ENCODE data around the gene CDC42BPB.
"Not testable (repeated sequence)": the region's sequence is repeated elsewhere in the genome, so short reads cannot be mapped to it uniquely, and the experiment has no call there.

CDC42BPB gene

GRCh38 chr14:103026988-103027387, 30.4 kb downstream of the CDC42BPB start:
- Histone ChIP-seq H3K4me3 (ENCODE audit: low read depth, low read length) (no peak overlapping the region), H3K27ac (no peak overlapping the region), H3K27me3 (replicated peaks) (no peaks in the 10 kb centered on the region), H3K36me3 (replicated peaks) (no peaks in the 10 kb centered on the region)
- no peak for DNase-seq
- in situ Hi-C loops (cut with HindIII; ENCODE audit: low pct_ligation_motif_present, low sequenced_read_pairs) = no loop called here
- no peak for TF ChIP-seq CTCF (IDR thresholded peaks at IDR 0.05; ENCODE audit: low read depth, low read length, missing control alignments)

GRCh38 chr14:103026196-103026595, 31.2 kb downstream of the CDC42BPB start:
- peak; percentile 32 for DNase-seq
- H3K27me3 ChIP-seq (replicated peaks); H3K36me3 ChIP-seq (replicated peaks); in situ Hi-C loops (cut with HindIII; ENCODE audit: low pct_ligation_motif_present, low sequenced_read_pairs); H3K4me3 ChIP-seq (ENCODE audit: low read depth, low read length): not testable (repeated sequence)
- H3K27ac ChIP-seq = peak overlapping the region; percentile 81

- Histone ChIP-seq H3K4me3 (ENCODE audit: low read depth, low read length) (peak overlapping the region; percentile 40), H3K27me3 (replicated peaks) (no peaks in the 10 kb centered on the region), H3K36me3 (replicated peaks) (no peaks in the 10 kb centered on the region), H3K27ac (peak overlapping the region; percentile 81)
- in situ Hi-C loops (cut with HindIII; ENCODE audit: low pct_ligation_motif_present, low sequenced_read_pairs) = no loop called here
- no peak for TF ChIP-seq CTCF (IDR thresholded peaks at IDR 0.05; ENCODE audit: low read depth, low read length, missing control alignments)
- DNase-seq = peak; percentile 79
These were observed 33.4 kb downstream of the CDC42BPB start for GRCh38 chr14:103023881-103024473.

DNA sequence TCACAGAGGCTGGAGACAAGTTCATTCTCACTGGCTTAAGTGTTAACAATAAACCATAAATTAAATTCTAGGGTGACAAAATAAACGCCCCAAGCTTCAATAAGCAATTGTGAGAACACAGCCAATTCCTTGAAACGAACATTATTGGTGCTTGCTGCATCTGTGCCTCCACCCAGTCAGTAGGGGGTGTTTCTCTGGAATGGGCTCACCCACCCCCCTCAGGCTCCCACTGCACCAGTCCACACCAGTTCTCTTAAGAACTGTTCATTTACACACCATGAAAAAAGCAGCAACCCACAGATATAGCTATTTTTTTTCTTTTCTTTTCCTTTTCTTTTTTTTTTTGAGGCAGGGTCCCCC, 34.7 kb downstream of the CDC42BPB start:
- Histone ChIP-seq H3K4me3 (ENCODE audit: low read depth, low read length) (no peak overlapping the region), H3K36me3 (replicated peaks) (no peaks in the 10 kb centered on the region), H3K27ac (peak overlapping the region; percentile 43), H3K27me3 (replicated peaks) (no peaks in the 10 kb centered on the region)
- in situ Hi-C loops (cut with HindIII; ENCODE audit: low pct_ligation_motif_present, low sequenced_read_pairs) = no loop called here
- no peak for DNase-seq
- TF ChIP-seq CTCF (IDR thresholded peaks at IDR 0.05; ENCODE audit: low read depth, low read length, missing control alignments) = no peak

GRCh38 chr14:103022002-103022684, 35.2 kb downstream of the CDC42BPB start:
- H3K27me3 ChIP-seq (replicated peaks) = no peaks in the 10 kb centered on the region
- DNase-seq = peak; percentile 29
- H3K36me3 ChIP-seq (replicated peaks) = no peaks in the 10 kb centered on the region
- peak overlapping the region; percentile 43 for H3K27ac ChIP-seq
- H3K4me3 ChIP-seq (ENCODE audit: low read depth, low read length) = no peak overlapping the region
- TF ChIP-seq CTCF (IDR thresholded peaks at IDR 0.05; ENCODE audit: low read depth, low read length, missing control alignments) = no peak
- in situ Hi-C loops (cut with HindIII; ENCODE audit: low pct_ligation_motif_present, low sequenced_read_pairs) = no loop called here

- in situ Hi-C loops (cut with HindIII; ENCODE audit: low pct_ligation_motif_present, low sequenced_read_pairs) = no loop called here
- Histone ChIP-seq H3K27me3 (replicated peaks) (no peaks in the 10 kb centered on the region), H3K4me3 (ENCODE audit: low read depth, low read length) (no peak overlapping the region), H3K27ac (no peak overlapping the region), H3K36me3 (replicated peaks) (no peaks in the 10 kb centered on the region)
- no peak for DNase-seq
- TF ChIP-seq CTCF (IDR thresholded peaks at IDR 0.05; ENCODE audit: low read depth, low read length, missing control alignments) = no peak
These were observed 35.7 kb downstream of the CDC42BPB start for GRCh38 chr14:103021684-103022001.
